Measurements from ENCODE around the gene MYO6. TPM values are rescaled to one million over a fixed set of nuclear protein-coding genes. Genes with fewer than 3 reads are reported as not detected.

MYO6 gene
- total RNA-seq, 2 experiments from 2014 or later: 6.1 to 6.4 TPM

DNA sequence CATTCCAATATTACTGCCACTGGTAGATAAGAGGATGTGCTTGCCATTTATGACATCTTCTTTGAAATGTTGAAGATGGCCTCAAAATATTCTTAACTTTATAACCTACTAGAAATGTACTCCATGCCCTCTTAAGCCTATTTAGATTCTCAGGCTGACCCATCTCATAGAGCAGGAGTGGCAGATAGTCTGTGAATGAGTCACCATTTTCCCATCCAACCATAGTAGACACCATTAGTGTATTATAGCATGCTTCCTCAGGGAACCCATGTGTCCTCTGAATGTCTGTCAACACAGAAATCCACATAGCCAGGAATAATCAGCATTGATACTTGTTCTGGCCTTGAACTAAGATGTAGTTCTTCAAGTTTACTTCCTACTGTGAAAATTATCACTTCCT is 173.2 kb downstream of the MYO6 start:
- Mint-ChIP-seq H3K4me1 (ENCODE audit: low read depth) (no peaks in the 10 kb centered on the region), H3K27me3 (no peaks in the 10 kb centered on the region), H3K27ac (no peak overlapping the region), H3K4me3 (no peak overlapping the region), H3K36me3 (no peaks in the 10 kb centered on the region), H3K9me3 (no peaks in the 10 kb centered on the region)
- intact Hi-C loops (cut with micrococcal nuclease): no loop called here
- ChIA-PET POLR2A (no interaction called here), CTCF (no interaction called here)
- DNase-seq: no peak

DNA sequence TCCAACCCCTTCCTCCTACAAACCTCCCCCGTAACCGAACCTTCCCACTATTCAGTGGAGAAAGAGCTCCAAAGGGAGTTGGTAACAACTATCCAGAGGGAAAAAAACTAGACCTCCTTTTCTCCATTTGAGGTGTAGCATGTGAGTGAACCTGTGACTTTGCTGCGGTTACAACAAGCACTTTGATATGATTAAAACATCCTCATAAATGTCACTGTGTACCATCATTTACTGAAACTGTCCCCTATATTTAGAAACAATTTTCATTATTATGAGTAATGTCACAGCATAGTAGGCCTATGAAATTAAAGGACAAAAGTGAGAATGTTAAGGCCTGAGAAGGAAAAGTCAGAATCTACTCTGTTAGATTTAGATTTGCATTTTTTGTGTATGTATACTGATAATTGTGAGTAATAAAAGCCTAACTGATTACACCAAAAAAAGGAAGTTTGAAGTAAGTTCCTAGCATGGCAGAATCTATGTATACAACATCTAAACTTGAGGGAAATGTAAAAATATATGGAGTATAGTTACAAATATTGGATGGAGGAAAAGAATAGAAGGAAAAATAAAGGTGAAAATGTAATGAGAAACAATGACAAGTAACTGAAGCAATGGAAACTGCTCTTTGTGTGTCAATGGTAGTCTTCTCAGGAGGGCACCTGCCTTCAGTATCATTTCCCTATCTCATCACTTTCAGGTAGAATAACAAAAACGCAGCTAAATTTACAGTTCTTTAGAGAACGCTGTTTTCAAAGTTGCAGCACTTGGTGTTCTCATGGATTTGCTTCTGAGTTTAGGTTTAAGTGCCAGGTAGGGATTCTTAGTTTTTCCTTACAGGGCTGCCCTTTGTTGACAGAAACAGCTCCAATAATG is 177.5 kb downstream of the MYO6 start:
- no peak for DNase-seq
- Mint-ChIP-seq H3K27me3 (no peaks in the 10 kb centered on the region), H3K36me3 (no peaks in the 10 kb centered on the region), H3K9me3 (no peaks in the 10 kb centered on the region), H3K27ac (no peak overlapping the region), H3K4me1 (ENCODE audit: low read depth) (no peaks in the 10 kb centered on the region), H3K4me3 (no peak overlapping the region)
- ChIA-PET POLR2A (no interaction called here), CTCF (interaction anchor here (1.2 kb wide), 1 partner anchor 34 kb away, joined by 3 read pairs; no protein-coding TSS in a partner anchor)
- intact Hi-C loops (cut with micrococcal nuclease): no loop called here

DNA sequence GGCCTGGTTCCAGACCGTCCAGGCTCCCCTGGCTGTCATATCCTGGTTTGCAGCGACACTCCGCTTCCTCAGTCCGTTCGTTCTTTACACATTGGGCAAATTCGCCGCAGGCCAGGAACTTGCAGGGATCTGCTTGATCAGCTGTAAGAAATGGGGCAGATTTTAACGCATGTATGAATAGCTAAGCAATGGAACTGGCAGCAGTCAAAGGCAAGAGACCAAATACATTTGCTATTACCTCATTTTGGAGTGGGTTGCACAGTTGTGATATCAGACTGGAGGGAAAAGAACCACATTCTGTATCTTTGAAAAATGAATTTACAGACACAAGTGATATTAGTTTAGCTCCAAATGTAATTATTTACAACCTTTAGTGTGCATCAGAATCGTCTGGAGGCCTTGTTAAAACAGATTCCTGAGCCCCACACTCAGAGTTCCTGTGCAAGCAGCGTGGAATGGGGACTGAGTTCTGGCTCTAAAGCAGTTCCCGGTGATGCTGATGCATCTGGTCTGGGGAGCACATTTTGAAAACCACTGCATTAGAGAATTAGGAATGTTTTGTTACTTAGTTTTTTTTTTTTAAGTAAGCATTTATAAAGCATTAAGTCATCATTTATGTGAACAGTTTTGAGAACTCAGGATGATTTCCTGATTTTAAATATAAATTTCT is 182.1 kb downstream of the MYO6 start:
- Mint-ChIP-seq H3K36me3 (no peaks in the 10 kb centered on the region), H3K4me1 (ENCODE audit: low read depth) (peaks cover 8% of the 10 kb centered on the region), H3K27ac (no peak overlapping the region), H3K27me3 (peaks cover 15% of the 10 kb centered on the region), H3K9me3 (no peaks in the 10 kb centered on the region), H3K4me3 (no peak overlapping the region)
- intact Hi-C loops (cut with micrococcal nuclease): no loop called here
- ChIA-PET CTCF (interaction anchor here (1.1 kb wide), 1 partner anchor 38 kb away, joined by 5 read pairs; no protein-coding TSS in a partner anchor), POLR2A (no interaction called here)
- DNase-seq: no peak

DNA sequence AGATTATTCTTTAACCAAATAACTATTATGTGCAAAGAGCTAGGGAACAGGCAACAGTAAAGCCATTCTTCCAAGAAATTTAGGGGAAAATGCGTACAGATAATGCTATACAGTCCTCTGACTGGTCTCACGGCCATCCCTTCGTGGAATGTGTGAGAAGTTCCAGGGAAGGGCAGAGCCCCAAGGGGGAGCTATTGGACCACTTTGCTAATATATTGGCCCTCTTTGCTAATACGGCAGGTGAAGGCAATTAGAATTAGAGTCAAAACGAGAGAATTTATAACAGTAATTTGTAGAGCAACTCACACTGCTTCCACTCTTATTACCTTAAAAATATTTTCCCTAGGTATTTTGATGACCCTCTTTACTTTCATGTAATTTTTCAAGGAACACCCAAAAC is 183.0 kb downstream of the MYO6 start:
- no peak for DNase-seq
- no peak overlapping the region for H3K27ac Mint-ChIP-seq
- POLR2A ChIA-PET: no interaction called here
- CTCF ChIA-PET: no interaction called here
- no peaks in the 10 kb centered on the region for H3K9me3 Mint-ChIP-seq
- intact Hi-C loops (cut with micrococcal nuclease): no loop called here
- peaks cover 8% of the 10 kb centered on the region for H3K4me1 Mint-ChIP-seq (ENCODE audit: low read depth)
- peaks cover 17% of the 10 kb centered on the region for H3K27me3 Mint-ChIP-seq
- no peaks in the 10 kb centered on the region for H3K36me3 Mint-ChIP-seq
- H3K4me3 Mint-ChIP-seq: no peak overlapping the region

DNA sequence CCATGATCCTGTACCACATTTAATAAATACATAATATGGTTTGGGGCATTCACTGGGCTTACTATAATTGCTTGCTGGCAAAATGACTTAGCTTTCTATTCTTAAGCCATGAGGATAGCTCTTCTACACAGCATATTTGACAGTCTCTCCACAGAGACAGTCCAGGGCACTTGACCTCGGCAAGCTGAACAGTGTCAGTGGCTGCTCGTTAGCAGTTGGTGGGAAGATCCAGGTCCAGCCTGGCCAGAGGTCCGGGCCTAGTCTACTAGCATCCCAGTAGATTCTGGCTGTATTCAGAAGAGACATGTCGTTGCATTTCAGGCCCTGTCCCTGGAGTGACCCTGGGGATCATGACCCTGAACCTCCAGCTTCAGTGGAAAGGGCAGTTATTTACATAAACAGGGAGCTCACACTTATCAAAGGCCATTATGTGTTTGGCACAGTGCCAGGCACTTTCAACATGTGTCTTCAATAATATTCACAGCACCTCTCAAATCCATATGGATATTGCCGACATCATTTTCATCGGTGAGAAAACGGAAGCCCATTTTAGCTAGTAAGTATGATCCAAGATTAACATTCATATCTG is 184.4 kb downstream of the MYO6 start:
- Mint-ChIP-seq H3K27me3 (peaks cover 17% of the 10 kb centered on the region), H3K36me3 (no peaks in the 10 kb centered on the region), H3K27ac (no peak overlapping the region), H3K4me1 (ENCODE audit: low read depth) (peaks cover 8% of the 10 kb centered on the region), H3K4me3 (no peak overlapping the region), H3K9me3 (no peaks in the 10 kb centered on the region)
- DNase-seq: no peak
- ChIA-PET CTCF (interaction anchor here (0.5 to 4.0 kb wide), 3 partner anchors 8 to 102 kb away, joined by 3 to 23 read pairs (median 3); no protein-coding TSS in a partner anchor), POLR2A (no interaction called here)
- intact Hi-C loops (cut with micrococcal nuclease): no loop called here

DNA sequence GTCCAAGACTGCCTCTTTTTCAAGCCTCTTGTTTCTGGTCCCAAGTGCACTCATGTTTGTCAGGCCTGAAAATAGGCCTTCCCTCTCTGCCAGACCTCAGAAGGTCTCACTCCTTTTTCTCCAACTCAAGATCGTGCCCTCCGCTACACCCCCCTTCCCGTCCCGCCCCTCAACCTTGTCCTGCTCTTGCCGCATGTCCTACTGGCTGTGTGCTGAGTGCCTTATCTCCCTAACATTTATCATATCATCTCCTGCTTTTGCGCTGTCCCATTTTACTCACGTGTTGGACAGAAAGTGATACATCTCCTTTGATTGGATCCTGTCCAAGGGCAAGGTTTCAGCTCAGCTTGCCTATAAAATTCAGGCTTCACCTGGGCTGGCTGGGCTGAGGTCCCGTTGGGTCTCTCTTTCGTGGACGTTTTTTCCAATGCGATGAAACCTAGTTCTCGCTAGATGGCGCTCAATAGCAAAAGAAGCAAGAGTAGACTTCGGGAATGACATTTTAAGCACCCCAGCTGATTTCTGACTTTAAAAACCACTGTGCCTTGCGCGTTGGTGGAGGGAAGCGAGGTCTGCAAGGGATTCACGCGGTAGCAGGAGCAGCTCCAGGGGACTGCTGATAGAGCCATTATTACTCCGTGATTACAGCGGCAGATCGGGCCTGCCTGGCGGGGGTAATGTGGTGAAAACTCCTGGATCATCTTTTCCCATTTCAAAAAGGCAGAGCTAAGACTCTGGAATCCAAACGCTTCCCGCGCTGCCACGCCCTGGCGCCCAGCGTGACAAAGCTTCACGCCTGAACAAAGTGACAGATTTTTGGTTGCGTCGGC is 185.8 kb downstream of the MYO6 start:
- intact Hi-C loops (cut with micrococcal nuclease): loop anchor here (2.0 kb wide), 1 partner anchor 1524 kb away; no protein-coding TSS in a partner anchor
- H3K9me3 Mint-ChIP-seq: no peaks in the 10 kb centered on the region
- H3K27ac Mint-ChIP-seq: no peak overlapping the region
- peaks cover 17% of the 10 kb centered on the region for H3K27me3 Mint-ChIP-seq
- no peaks in the 10 kb centered on the region for H3K36me3 Mint-ChIP-seq
- DNase-seq: peak; percentile 40
- ChIA-PET CTCF (interaction anchor here (0.6 to 4.0 kb wide), 6 partner anchors 12 to 721 kb away, joined by 3 to 23 read pairs (median 3); no protein-coding TSS in a partner anchor), POLR2A (no interaction called here)
- peak overlapping the region; percentile 40 for H3K4me3 Mint-ChIP-seq
- H3K4me1 Mint-ChIP-seq (ENCODE audit: low read depth): peaks cover 8% of the 10 kb centered on the region

DNA sequence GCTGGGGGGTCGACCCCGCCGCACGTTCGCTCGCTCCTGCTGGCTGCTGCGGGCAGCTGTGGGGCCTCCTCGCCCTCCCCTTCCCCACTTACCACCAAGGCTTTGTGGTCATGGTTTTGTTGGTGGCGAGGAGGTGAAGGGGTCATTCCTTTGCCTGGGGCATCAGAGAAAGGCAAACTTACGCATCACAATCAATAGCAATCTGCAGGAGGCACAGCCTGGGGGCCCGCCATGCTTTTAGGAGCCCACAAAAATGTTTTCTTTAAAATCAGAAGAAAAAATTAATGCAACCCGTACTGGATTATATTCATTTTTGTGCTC is 186.4 kb downstream of the MYO6 start:
- intact Hi-C loops (cut with micrococcal nuclease): loop anchor here (2.0 kb wide), 1 partner anchor 1523 kb away; no protein-coding TSS in a partner anchor
- Mint-ChIP-seq H3K9me3 (no peaks in the 10 kb centered on the region), H3K36me3 (no peaks in the 10 kb centered on the region), H3K27ac (no peak overlapping the region), H3K27me3 (peaks cover 17% of the 10 kb centered on the region), H3K4me1 (ENCODE audit: low read depth) (peaks cover 8% of the 10 kb centered on the region), H3K4me3 (no peak overlapping the region)
- ChIA-PET POLR2A (no interaction called here), CTCF (interaction anchor here (0.6 to 4.0 kb wide), 5 partner anchors 11 to 721 kb away, joined by 3 to 23 read pairs (median 3); no protein-coding TSS in a partner anchor)
- DNase-seq: no peak

DNA sequence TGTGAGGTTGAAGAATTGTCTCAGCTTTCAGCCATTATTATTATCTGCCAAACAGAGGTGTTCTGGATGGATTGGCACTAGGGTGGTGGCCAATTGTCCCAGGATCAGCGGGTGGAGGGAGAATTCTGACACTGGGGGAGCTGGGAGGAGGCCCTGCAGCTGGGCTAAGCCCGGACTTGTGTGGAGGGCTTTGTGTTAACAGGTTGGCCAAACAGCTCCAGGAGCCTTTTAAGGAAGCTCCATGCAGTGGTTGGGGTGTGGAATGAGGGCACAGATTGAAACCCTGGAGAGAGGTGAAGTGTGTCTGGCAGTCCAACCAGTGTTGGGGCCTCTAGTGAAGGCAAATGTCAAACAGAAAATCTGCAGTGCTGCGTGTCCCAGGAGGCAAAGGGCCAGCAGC is 187.6 kb downstream of the MYO6 start:
- ChIA-PET POLR2A (no interaction called here), CTCF (interaction anchor here (4.0 kb wide), 1 partner anchor 44 kb away, joined by 23 read pairs; no protein-coding TSS in a partner anchor)
- DNase-seq: no peak
- intact Hi-C loops (cut with micrococcal nuclease): no loop called here
- no peaks in the 10 kb centered on the region for H3K36me3 Mint-ChIP-seq
- H3K4me1 Mint-ChIP-seq (ENCODE audit: low read depth): peaks cover 8% of the 10 kb centered on the region
- peaks cover 17% of the 10 kb centered on the region for H3K27me3 Mint-ChIP-seq
- no peak overlapping the region for H3K4me3 Mint-ChIP-seq
- H3K9me3 Mint-ChIP-seq: no peaks in the 10 kb centered on the region
- H3K27ac Mint-ChIP-seq: no peak overlapping the region

DNA sequence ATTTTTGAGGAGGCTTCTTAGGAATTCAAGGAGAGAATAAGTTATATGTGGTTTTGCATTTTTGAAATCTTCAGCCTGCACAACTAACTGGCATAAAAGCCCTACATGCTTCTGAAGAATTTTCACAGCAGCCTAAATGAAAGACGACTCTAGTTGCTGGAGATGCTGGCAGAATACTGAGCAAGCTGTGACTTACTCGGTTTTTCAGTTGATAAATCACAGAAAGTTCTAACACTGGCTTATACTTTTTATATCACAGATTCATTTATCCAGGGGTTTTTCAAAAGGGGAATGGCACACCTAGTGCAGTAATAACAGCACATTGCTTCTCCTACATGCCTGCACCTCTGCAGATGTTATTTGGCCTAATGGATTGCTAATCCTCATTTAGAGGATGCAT is 188.8 kb downstream of the MYO6 start:
- POLR2A ChIA-PET: no interaction called here
- DNase-seq: no peak
- H3K4me1 Mint-ChIP-seq (ENCODE audit: low read depth): peaks cover 8% of the 10 kb centered on the region
- intact Hi-C loops (cut with micrococcal nuclease): no loop called here
- H3K36me3 Mint-ChIP-seq: no peaks in the 10 kb centered on the region
- H3K27ac Mint-ChIP-seq: no peak overlapping the region
- peaks cover 19% of the 10 kb centered on the region for H3K27me3 Mint-ChIP-seq
- CTCF ChIA-PET: no interaction called here
- H3K4me3 Mint-ChIP-seq: no peak overlapping the region
- H3K9me3 Mint-ChIP-seq: no peaks in the 10 kb centered on the region

DNA sequence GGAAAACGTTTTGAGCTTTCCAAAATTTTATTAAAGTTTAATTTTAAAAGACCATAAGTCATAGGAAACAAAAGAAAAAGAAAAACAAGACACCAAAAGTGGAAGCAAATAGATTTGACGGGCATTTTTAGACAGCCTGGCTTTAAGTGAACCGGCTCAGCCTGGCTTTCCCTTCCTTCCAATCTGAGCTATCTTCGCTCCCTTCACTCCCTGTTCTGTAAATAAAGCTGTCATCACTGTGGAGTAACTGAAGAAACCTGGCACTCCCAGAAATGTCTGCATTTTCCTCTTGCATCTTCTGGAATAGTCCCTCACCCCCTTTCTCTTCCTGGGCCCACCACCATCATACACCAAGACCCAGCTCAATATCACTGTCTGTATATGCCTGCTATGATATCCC is 191.5 kb downstream of the MYO6 start:
- intact Hi-C loops (cut with micrococcal nuclease): no loop called here
- peaks cover 7% of the 10 kb centered on the region for H3K27me3 Mint-ChIP-seq
- no peaks in the 10 kb centered on the region for H3K9me3 Mint-ChIP-seq
- no peak overlapping the region for H3K4me3 Mint-ChIP-seq
- no peaks in the 10 kb centered on the region for H3K36me3 Mint-ChIP-seq
- no peaks in the 10 kb centered on the region for H3K4me1 Mint-ChIP-seq (ENCODE audit: low read depth)
- DNase-seq: no peak
- ChIA-PET CTCF (interaction anchor here (1.2 kb wide), 1 partner anchor 47 kb away, joined by 3 read pairs; no protein-coding TSS in a partner anchor), POLR2A (no interaction called here)
- no peak overlapping the region for H3K27ac Mint-ChIP-seq

DNA sequence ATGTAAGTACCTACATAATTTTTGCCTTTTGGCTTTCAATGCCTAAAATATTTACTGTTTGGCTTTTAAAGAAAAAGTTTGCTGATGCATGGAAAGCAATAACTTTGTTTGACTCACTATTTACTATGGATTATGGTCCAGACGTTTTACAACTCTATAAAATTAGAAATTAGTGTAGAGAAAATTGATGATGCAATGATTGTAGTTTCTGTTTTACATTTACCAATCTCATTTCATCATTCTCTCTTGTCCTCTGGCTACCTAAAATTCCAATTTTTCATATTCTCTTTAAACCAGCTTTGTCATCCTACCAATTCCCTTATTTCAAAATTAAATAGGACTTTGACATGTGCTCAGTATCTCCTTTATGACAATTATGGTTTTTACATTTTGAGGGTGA is 192.5 kb downstream of the MYO6 start:
- ChIA-PET CTCF (no interaction called here), POLR2A (no interaction called here)
- H3K27me3 Mint-ChIP-seq: peaks cover 3% of the 10 kb centered on the region
- no peak overlapping the region for H3K4me3 Mint-ChIP-seq
- no peaks in the 10 kb centered on the region for H3K36me3 Mint-ChIP-seq
- intact Hi-C loops (cut with micrococcal nuclease): no loop called here
- H3K9me3 Mint-ChIP-seq: no peaks in the 10 kb centered on the region
- DNase-seq: no peak
- H3K4me1 Mint-ChIP-seq (ENCODE audit: low read depth): no peaks in the 10 kb centered on the region
- H3K27ac Mint-ChIP-seq: no peak overlapping the region

DNA sequence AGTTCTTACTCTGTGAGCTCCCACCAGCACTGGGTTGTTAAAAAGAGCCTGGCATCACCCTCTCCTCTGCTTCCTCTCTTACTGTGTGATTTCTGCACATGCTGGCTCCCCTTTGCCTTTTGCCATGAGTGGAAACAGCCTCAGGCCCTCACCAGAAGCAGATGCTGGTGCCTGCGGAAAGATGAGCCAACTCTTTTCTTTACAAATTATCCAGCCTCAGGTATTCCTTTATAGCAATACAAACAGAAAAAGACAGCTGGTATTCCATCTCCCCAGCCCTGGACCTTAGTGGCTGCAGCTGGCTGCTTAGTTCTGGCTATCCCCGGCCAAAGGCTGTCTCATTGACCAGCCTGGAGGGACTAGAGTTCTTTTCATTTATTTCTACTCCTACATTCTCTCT is 194.3 kb downstream of the MYO6 start:
- no peak overlapping the region for H3K4me3 Mint-ChIP-seq
- H3K27me3 Mint-ChIP-seq: peaks cover 8% of the 10 kb centered on the region
- intact Hi-C loops (cut with micrococcal nuclease): no loop called here
- ChIA-PET POLR2A (no interaction called here), CTCF (no interaction called here)
- no peak for DNase-seq
- no peak overlapping the region for H3K27ac Mint-ChIP-seq
- H3K9me3 Mint-ChIP-seq: no peaks in the 10 kb centered on the region
- H3K4me1 Mint-ChIP-seq (ENCODE audit: low read depth): no peaks in the 10 kb centered on the region
- no peaks in the 10 kb centered on the region for H3K36me3 Mint-ChIP-seq
